Measurements from ENCODE around the gene MAP2K2.
A peak's percentile ranks its signal among the peaks of the same experiment; 100 is the strongest.

Gene MAP2K2

GRCh38 chr19:4066682-4067395, 57.1 kb downstream of the MAP2K2 start, which contains the start of gene ZBTB7A:
TSS of gene ZBTB7A (minus strand) at chr19:4066899. CDS start at chr19:4055232, 11,667 bp downstream.
- DNase-seq (ENCODE audit: low spot score) = peak; percentile 92
- no peak for TF ChIP-seq CTCF (IDR thresholded peaks at IDR 0.05)
- H3K4me3 ChIP-seq = peak within 1 kb of the TSS; percentile 100
- peak within 1 kb of the TSS; percentile 92 to 99 for H3K27ac ChIP-seq

- peak overlapping the region; percentile 100 for H3K4me3 ChIP-seq
- H3K27ac ChIP-seq = peak overlapping the region; percentile 92 to 99
- no peak for TF ChIP-seq CTCF (IDR thresholded peaks at IDR 0.05)
- no peak for DNase-seq (ENCODE audit: low spot score)
These were observed 57.7 kb downstream of the MAP2K2 start for GRCh38 chr19:4066176-4066606.

- TF ChIP-seq CTCF (IDR thresholded peaks at IDR 0.05) = no peak
- Histone ChIP-seq H3K4me3 (peak overlapping the region; percentile 100), H3K27ac (peak overlapping the region; percentile 62 to 99)
- peak; percentile 98 for DNase-seq (ENCODE audit: low spot score)
These were observed 58.3 kb downstream of the MAP2K2 start for GRCh38 chr19:4065430-4066175.

- H3K27ac ChIP-seq = peak overlapping the region; percentile 95 to 99
- H3K4me3 ChIP-seq = peak overlapping the region; percentile 100
- DNase-seq (ENCODE audit: low spot score) = peak; percentile 82
- no peak for TF ChIP-seq CTCF (IDR thresholded peaks at IDR 0.05)
These were observed 59.2 kb downstream of the MAP2K2 start for GRCh38 chr19:4064496-4065260.

- H3K4me3 ChIP-seq = peak overlapping the region; percentile 100
- TF ChIP-seq CTCF (IDR thresholded peaks at IDR 0.05) = no peak
These were observed 59.8 kb downstream of the MAP2K2 start for GRCh38 chr19:4064149-4064495.

GRCh38 chr19:4063369-4064148, 60.4 kb downstream of the MAP2K2 start:
- no peak for TF ChIP-seq CTCF (IDR thresholded peaks at IDR 0.05)
- Histone ChIP-seq H3K27ac (peak overlapping the region; percentile 95 to 99), H3K4me3 (peak overlapping the region; percentile 100)
- DNase-seq (ENCODE audit: low spot score) = no peak

More at GRCh38 chr19:4064149-4064495, 59.8 kb downstream of the MAP2K2 start:
- H3K27ac ChIP-seq = peak overlapping the region; percentile 95 to 99
- no peak for DNase-seq (ENCODE audit: low spot score)

Measured in coronary artery (tissue), 2 donors.